Retina (tissue), 1 donor: ENCODE results near the gene BOK.
"Not testable (repeated sequence)": the region's sequence is repeated elsewhere in the genome, so short reads cannot be mapped to it uniquely, and the experiment has no call there.

Experiments
- DNase-seq: peaks from one replicate; pipeline ENCODE4 v3.0.0-alpha.2; 2016

The BOK gene

DNA sequence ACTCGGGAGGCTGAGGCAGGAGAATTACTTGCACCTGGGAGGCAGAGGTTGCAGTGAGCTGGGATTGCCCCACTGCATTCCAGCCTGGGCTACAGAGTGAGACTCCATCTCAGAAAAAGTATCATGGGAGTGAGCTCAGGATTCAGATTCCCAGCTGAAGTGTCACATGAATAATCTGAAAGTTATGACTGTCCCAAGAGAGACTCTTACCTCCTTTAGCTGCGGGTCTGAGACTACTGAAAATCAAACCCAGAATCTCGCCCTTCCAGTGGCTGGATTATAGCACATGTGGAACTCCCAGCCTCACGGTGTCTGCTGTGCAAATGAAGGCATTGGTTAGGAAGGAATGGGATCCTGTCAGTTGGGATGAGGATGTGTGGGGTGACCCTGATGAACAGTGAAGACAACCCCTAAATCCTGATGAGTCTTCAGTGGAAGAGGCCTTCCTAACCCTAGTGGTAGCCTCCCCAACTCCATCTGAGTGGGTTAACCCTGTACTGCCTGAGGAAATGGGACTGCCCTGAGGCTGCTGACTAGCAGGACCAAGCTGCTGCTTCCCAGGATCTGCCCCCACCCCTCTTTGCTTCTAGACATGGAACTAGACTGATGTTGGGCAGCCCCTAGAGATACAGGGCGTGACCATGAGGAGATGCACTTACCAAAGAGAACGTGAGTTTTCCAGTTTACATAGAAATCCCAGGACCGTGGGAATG lies 16.5 kb downstream of the BOK start:
- DNase-seq, result no peak

GRCh38 chr2:241575624-241576292 lies 17.2 kb downstream of the BOK start:
- no peak for DNase-seq

DNA sequence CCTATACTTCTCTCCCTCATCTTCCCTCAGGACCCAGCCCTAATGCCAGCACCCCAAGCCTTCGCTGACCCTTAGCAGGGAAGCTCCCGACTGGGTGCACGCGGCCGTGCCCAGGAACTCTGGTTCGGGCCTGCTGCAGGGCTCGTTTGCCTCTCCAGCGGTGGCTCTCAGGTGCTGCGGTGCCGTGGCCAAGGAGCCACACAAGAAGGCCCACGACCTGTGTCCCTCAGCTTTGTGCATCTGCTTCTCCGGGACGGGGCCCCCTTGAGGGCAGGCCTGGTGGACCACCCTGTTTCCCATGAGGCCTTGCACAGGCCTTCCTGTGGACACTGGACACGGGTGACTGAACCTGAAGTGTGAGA lies 17.7 kb downstream of the BOK start:
- no peak for DNase-seq

- no peak for DNase-seq
These were observed 19.0 kb downstream of the BOK start for GRCh38 chr2:241577413-241578122.

DNA sequence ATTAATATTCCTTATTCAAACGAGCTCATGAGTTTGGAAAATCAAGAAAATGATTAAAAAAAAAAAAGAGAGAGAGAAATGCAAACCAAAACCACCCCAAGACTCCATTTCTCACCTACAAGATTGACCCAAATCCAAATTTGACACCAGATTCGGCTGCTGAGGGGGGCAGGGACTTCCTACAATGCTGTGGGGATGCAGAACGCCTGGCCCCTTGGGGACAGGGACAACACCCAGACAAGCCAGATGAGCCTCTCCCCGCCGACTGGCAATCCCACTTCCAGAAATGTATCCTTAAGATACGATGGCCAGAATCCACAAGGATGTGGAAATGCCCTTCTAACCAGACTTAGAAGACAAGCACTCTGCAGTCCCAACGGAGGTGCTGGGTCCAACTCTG lies 20.7 kb downstream of the BOK start:
- no peak for DNase-seq

DNA sequence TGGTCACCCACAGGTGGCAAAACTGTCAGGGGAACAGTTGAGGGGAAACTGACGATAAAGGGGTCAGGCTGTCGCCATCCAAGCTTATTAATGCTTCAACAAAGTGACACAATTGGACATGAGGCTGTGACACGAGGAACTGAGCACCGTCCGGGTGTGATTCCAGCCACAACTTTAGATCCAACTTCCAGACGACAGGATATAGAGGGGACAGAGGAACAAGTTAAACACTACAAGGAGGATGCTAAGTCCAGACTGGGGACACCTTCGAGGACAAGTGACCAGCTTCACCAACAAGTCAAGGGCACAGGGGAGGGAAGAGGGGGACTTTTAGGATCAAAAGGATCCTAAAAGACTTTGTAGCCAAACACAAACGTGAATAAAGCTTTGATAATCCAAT lies 23.8 kb downstream of the BOK start:
- no peak for DNase-seq

- DNase-seq, result no peak
These were observed 24.3 kb downstream of the BOK start for GRCh38 chr2:241582806-241583205.

DNA sequence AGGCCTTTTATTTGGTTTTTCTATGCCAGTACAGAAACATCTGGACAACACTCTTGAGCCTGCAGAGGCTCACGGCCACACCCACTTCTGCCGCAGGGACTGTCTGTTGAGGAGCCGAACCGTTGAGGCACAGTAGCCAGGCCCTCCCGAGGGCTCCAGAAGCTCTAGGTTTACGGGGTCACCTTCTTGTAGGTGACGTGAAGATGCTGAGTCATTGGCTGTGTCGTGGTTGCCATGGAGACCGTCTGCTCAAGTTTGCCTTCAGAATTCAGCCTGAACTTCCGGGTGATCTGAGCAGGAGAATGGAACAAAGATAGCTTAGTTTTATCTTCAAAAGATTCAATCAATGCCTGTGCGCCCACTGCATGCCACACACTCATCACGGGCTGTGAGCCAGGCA lies 25.9 kb downstream of the BOK start:
- DNase-seq, result no peak

DNA sequence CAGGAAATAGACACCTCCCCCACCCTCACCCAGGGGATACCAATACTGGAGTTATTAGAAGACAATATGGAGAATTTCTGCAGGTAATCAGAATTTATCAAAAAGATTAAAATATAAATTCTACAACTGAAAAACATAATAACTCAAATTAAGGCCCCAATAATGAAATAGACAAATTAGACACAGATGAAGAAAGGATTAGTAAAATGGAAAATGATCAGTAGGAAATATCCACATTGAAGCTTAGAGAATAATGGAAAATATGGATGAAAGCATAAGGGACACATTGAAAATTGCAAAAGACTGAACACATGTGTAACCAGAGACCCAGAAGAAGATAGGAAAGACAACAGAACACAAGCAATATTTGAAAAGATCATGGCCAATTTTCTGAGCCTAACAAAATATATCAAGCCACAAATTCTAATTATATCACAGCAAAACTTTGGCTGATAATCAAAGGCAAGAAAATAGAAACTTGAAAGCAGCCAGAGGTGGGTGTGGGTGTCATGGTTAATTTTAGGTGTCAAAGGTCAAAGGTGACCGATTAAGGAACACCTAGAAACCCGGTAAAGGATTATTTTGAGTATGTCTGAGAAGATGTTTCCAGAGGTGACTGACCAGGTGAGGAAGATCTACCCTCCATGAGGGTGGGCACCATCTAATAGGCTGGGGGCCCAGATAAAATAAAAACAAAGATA lies 28.2 kb downstream of the BOK start:
- DNase-seq, result no peak

GRCh38 chr2:241589863-241590262 lies 31.3 kb downstream of the BOK start:
- not testable (repeated sequence) for DNase-seq

- not testable (repeated sequence) for DNase-seq
These were observed 32.2 kb downstream of the BOK start for GRCh38 chr2:241590496-241591455.

DNA sequence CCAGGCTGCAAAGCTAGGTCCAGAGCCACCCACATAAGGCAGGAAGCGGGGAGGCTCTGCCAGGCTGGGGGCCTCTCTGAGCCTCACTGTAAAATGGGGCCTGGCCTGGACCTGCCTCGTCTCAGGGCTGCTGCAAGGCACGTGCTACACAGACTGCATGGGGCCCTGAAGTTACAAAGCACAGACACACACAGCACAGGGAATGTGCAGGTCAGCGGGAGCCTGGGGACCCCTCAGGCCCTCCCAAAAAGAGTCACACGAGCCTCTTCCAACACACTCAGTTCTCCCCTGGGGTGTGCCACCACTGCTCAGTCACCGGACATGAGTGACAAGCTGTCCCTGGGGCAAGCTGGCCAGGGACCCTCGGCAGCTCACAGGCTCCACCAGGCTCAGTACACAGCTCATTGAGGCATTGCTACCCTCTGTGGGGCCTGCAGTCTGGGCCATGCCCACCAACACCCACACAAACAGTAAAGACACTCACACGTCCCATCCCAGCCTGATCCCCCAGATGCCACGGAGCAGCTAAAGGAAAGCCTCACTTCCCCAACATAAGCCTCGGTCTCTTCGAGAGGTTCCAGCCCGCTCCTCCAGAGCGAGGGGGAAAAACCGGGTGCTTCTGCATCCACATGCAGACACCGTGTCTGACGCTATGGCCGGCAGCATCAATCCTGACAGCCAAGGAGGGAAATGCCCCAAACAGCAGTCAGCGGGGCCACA lies 33.7 kb downstream of the BOK start:
- no peak for DNase-seq

DNA sequence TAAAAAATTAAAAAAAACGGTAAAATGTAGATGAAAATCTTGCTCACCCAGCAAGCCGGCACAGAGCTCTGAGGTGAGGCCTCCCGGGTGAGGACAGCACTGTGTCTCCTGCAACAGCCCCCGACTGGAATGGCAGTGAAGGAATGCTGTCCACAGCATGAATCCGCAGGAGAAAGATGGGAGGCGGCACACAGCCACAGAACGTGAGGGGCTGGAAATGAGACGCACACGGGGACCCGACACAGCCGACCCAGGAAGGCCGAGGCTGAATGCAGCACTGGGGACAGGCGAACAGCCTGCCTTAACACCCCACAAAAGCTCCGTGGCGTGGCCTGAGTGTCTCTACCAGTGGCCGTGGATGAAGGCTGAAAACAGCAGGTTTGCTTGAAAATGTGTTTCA lies 34.7 kb downstream of the BOK start:
- DNase-seq, result no peak

DNA sequence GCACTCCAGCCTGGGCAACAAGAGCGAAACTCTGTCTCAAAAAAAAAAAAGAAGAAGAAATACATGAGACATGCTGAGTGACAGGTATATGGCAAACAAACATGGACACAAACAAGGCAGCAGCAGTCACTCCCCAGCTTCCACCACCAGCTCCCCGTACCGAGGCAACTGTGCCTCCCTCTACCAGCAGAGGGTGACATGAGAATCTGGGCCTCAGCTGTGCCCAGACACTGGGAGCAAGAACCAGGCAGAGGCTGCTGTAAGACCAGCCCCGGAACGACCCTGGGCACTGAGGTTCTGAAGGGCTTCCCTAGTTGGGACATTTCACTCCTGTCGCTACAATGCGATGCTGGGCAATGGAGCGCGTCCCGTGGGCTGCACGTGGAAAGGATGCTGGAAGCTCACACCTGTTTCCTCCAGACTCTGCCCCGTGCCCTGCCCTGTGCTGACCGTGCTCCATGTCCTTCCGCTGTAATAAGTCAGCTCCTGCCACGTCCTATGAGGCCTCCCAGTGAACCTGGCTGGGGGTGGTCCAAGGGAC lies 37.1 kb downstream of the BOK start:
- DNase-seq, result no peak

DNA sequence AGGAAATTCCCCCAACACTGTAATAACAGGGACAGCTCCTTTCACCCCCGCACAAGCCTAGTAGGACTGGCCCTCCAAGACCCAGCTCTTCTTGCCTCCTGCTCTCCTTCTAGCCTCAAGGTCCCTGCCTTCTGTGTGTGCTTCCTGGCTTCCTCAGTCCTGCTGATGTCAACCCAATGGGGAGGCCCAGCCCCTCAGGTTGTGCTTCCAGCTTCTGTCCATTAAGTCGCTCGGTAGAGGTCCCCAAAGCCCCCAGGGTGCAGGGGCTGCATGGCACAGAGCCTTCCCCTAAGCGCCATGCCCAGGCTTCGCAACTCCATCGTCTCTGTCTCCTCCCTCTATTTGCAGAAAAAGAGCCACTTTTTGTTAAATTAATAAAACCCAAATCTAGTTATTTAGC lies 39.0 kb downstream of the BOK start:
- DNase-seq, result no peak

GRCh38 chr2:241598061-241598460 lies 39.5 kb downstream of the BOK start:
- no peak for DNase-seq

- no peak for DNase-seq
These were observed 39.9 kb downstream of the BOK start for GRCh38 chr2:241598487-241598886.

GRCh38 chr2:241599615-241600014 lies 41.1 kb downstream of the BOK start:
- no peak for DNase-seq

DNA sequence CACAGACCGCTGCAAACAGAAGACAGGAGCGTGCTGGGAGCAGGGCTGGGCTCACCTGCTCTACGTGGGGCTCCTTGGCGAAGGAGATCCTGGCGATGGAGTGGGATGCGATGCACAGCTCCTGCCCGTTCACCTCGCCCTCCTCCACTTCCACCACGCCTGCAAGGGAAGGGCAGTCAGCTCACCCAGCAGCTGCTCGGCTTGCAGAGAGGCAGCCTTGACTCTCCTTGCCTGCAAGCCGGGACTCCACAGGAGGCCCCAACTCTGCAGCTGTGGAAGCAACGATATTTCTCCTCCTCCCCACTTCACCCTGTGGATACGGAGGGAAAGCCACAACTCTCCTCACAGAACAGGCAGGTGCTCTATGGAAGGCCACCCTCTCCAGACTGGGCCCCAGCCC lies 43.3 kb downstream of the BOK start:
- no peak for DNase-seq

GRCh38 chr2:241602720-241603119 lies 44.2 kb downstream of the BOK start:
- DNase-seq, result no peak

DNA sequence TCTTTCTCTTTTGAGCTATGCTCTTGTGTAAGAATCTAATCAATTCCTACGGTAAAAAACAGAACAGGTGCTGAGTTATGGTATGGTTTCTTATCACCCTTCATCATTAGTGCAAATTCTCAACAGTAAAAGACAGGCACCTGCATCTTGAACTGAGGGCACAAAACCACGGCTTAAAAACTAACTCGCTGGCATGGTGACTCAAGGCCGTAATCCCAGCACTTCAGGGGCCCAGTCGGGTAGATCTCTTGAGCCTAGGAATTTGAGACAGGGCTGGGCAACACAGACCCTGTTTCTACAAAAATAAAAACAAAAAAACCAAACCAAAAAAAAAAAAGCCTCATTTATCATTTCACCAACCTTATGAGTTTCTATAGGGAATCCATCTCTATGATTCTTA lies 45.1 kb downstream of the BOK start:
- no peak for DNase-seq
